ENCODE results near the gene LIMK2.

DNA sequence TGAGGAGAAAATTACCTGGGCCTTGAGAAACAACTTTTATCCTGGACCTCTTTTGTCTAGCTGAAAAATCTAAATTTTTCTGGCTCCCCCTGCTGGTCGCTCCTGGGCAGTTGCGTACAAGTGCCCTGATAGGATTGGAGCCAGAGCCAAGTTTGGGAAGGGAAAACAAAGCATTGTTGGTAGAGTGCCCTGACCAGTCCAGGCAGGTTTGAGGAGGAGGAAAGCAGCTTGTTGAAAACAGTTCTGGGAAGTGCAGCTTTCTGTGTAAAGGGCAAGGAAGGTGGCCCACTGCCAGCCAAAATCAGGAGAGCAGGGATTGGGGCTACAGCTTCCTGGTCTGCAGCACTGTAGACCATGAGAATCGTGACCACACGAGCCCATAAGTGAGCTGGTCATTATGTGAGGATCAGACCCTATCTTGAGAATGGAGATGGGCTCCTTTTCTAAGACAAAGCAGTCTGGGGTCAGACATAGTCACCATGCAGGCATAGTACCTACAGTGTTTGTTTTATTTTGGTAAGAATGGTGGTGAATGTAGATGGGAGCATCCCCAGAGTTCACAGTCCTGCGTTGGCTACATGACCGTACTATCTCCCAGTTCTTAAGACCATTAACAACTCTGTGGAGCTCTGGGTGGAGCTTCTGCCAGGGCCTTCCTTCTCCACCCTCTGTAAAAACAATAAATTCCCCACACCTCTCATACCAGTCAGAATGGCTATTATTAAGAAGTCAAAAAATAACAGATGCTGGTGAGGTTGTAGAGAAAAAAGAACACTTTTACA is 101.5 kb downstream of the LIMK2 start:
- TF ChIP-seq, protein P1, sequence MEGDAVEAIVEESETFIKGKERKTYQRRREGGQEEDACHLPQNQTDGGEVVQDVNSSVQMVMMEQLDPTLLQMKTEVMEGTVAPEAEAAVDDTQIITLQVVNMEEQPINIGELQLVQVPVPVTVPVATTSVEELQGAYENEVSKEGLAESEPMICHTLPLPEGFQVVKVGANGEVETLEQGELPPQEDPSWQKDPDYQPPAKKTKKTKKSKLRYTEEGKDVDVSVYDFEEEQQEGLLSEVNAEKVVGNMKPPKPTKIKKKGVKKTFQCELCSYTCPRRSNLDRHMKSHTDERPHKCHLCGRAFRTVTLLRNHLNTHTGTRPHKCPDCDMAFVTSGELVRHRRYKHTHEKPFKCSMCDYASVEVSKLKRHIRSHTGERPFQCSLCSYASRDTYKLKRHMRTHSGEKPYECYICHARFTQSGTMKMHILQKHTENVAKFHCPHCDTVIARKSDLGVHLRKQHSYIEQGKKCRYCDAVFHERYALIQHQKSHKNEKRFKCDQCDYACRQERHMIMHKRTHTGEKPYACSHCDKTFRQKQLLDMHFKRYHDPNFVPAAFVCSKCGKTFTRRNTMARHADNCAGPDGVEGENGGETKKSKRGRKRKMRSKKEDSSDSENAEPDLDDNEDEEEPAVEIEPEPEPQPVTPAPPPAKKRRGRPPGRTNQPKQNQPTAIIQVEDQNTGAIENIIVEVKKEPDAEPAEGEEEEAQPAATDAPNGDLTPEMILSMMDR (IDR thresholded peaks at IDR 0.05; ENCODE audit: low read depth, low read length): peak; percentile 94
- no peak for TF ChIP-seq EZH2phosphoT487 (IDR thresholded peaks at IDR 0.05; ENCODE audit: low read depth)
